H1 (cell line): Measurements from ENCODE around the gene RB1. TPM values are rescaled to one million over a fixed set of nuclear protein-coding genes. Genes with fewer than 3 reads are reported as not detected.

Source experiments
- CTCF ChIA-PET: fragments of 300-600 bp; sonication (Branson Sonifier 250); formaldehyde crosslinking; loops from one replicate; lab custom pipeline; 2021; ENCODE audit not compliant: partially characterized antibody; lab: Charles Lee
- POLR2A ChIA-PET: fragments of 300-600 bp; sonication (Branson Sonifier 250); formaldehyde crosslinking; loops from one replicate; lab custom pipeline; 2021; ENCODE audit warnings: inconsistent platforms; ENCODE audit not compliant: partially characterized antibody; lab: Charles Lee
- DNase-seq, 2 experiments: peaks; one replicate each; pipeline versions ENCODE4 v3.0.0 to v3.0.0-alpha.2; 2010 to 2022; ENCODE audit warnings: low spot score in 2 of 2, low read depth in 1 of 2, mixed read lengths in 1 of 2
- FAIRE-seq: peaks from 2 replicates; lab custom pipeline; 2011; peaks lifted over from hg19 to GRCh38; lab: Jason Lieb, UNC
- H2AFZ ChIP-seq: 2 replicates; pipeline ENCODE4 v1.8.1; 2012; ENCODE audit warnings: low read length, inconsistent platforms
- H2AK5ac ChIP-seq: 2 replicates; pipeline ENCODE4 v1.6.1; 2013; ENCODE audit warnings: low read depth, low read length
- H2BK120ac ChIP-seq: replicated peaks from 2 replicates; pipeline ENCODE3; 2013; ENCODE audit warnings: low read depth, low read length, inconsistent platforms
- H2BK12ac ChIP-seq: 2 replicates; pipeline ENCODE4 v1.6.1; 2013; ENCODE audit warnings: low read depth, low read length
- H2BK15ac ChIP-seq: 2 replicates; pipeline ENCODE4 v1.6.1; 2013; ENCODE audit warnings: low read length
- H2BK20ac ChIP-seq: 2 replicates; pipeline ENCODE4 v1.6.1; 2013; ENCODE audit warnings: low read length
- H2BK5ac ChIP-seq: 2 replicates; pipeline ENCODE4 v1.6.1; 2013; ENCODE audit warnings: low read depth, low read length
- H3K14ac ChIP-seq: 2 replicates; pipeline ENCODE4 v1.6.1; 2013; ENCODE audit warnings: inconsistent platforms; ENCODE audit not compliant: insufficient read length
- H3K18ac ChIP-seq: 2 replicates; pipeline ENCODE4 v1.6.1; 2013; ENCODE audit warnings: low read length; ENCODE audit errors: extremely low read depth
- H3K23ac ChIP-seq: 2 replicates; pipeline ENCODE4 v1.6.1; 2013; ENCODE audit warnings: inconsistent platforms; ENCODE audit not compliant: insufficient read length
- H3K23me2 ChIP-seq: 2 replicates; pipeline ENCODE4 v1.6.1; 2013; ENCODE audit warnings: low read depth, low read length
- H3K27ac ChIP-seq: 2 replicates; pipeline ENCODE4 v1.6.1; 2011; ENCODE audit warnings: low read depth, low read length, inconsistent platforms
- H3K27me3 ChIP-seq, 4 experiments: replicated peaks in 1 of 4; 1 replicate in 1 of 4; 2 replicates in 3 of 4; pipeline versions ENCODE4 v1.6.1 to v1.8.1; 2011 to 2013; ENCODE audit warnings: low read length in 3 of 4, mild to moderate bottlenecking in 3 of 4, inconsistent platforms in 2 of 4, mixed read lengths in 2 of 4, moderate library complexity in 1 of 4; ENCODE audit not compliant: control insufficient read depth in 3 of 4, insufficient read depth in 3 of 4; ENCODE audit errors: extremely low read depth in 1 of 4
- H3K36me3 ChIP-seq, 4 experiments: 2 replicates each; pipeline versions ENCODE4 v1.6.1 to v1.8.1; 2011 to 2013; ENCODE audit warnings: mild to moderate bottlenecking in 4 of 4, low read length in 3 of 4, moderate library complexity in 2 of 4, control low read depth in 1 of 4, inconsistent platforms in 1 of 4; ENCODE audit not compliant: insufficient read depth in 4 of 4, control insufficient read depth in 2 of 4
- H3K4ac ChIP-seq: replicated peaks from 2 replicates; pipeline ENCODE3; 2013; ENCODE audit warnings: low read length, low read depth, mixed read lengths, inconsistent platforms; ENCODE audit not compliant: insufficient read length
- H3K4me1 ChIP-seq, 4 experiments: replicated peaks in 1 of 4; 1 replicate in 1 of 4; 2 replicates in 3 of 4; pipeline versions ENCODE4 v1.6.1 to v1.8.1; 2011 to 2013; ENCODE audit warnings: low read length in 3 of 4, inconsistent platforms in 2 of 4, mixed read lengths in 1 of 4; ENCODE audit not compliant: insufficient read depth in 4 of 4, control insufficient read depth in 3 of 4
- H3K4me2 ChIP-seq, 2 experiments: 2 replicates each; pipeline versions ENCODE4 v1.6.1 to v1.8.1; 2011 to 2013; ENCODE audit warnings: low read depth in 2 of 2, low read length in 2 of 2, control low read depth in 1 of 2, inconsistent platforms in 1 of 2, mild to moderate bottlenecking in 1 of 2; ENCODE audit not compliant: insufficient read depth in 1 of 2
- H3K4me3 ChIP-seq, 4 experiments: fragments of 200-600, 300-600 bp in 1 of 4; sonication (generic), shearing (Covaris generic), sonication (Bioruptor Twin) in 1 of 4; 2 replicates each; pipeline versions ENCODE4 v1.5.1 to v1.8.1; 2011 to 2016; ENCODE audit warnings: low read length in 4 of 4, low read depth in 3 of 4, control low read depth in 2 of 4, inconsistent platforms in 2 of 4, mild to moderate bottlenecking in 2 of 4, mixed read lengths in 1 of 4, moderate library complexity in 1 of 4; ENCODE audit not compliant: insufficient read depth in 2 of 4; ENCODE audit errors: extremely low read depth in 1 of 4
- H3K56ac ChIP-seq: replicated peaks from 2 replicates; pipeline ENCODE3; 2013; ENCODE audit warnings: low read depth, mild to moderate bottlenecking, mixed read lengths, low read length, inconsistent platforms; ENCODE audit not compliant: insufficient read length
- H3K79me1 ChIP-seq: 2 replicates; pipeline ENCODE4 v1.6.1; 2013; ENCODE audit warnings: low read depth, low read length, control low read depth
- H3K79me2 ChIP-seq, 2 experiments: 2 replicates each; pipeline versions ENCODE4 v1.6.1 to v1.8.1; 2012 to 2013; ENCODE audit warnings: low read length in 2 of 2, mild to moderate bottlenecking in 2 of 2, inconsistent platforms in 1 of 2; ENCODE audit not compliant: insufficient read depth in 2 of 2, control insufficient read depth in 1 of 2
- H3K9ac ChIP-seq, 4 experiments: replicated peaks in 1 of 4; 1 replicate in 1 of 4; 2 replicates in 3 of 4; pipeline versions ENCODE4 v1.6.1 to v1.8.1; 2011 to 2013; ENCODE audit warnings: low read depth in 3 of 4, low read length in 3 of 4, control low read depth in 2 of 4, mild to moderate bottlenecking in 2 of 4, moderate library complexity in 2 of 4, inconsistent platforms in 1 of 4; ENCODE audit errors: extremely low read depth in 1 of 4
- H3K9me3 ChIP-seq, 2 experiments: 2 replicates each; pipeline versions ENCODE4 v1.6.1 to v1.8.1; 2012 to 2013; ENCODE audit warnings: mild to moderate bottlenecking in 2 of 2, moderate library complexity in 2 of 2, control low read depth in 1 of 2, inconsistent platforms in 1 of 2, low read depth in 1 of 2, low read length in 1 of 2, mixed read lengths in 1 of 2; ENCODE audit not compliant: insufficient read depth in 2 of 2
- H4K20me1 ChIP-seq, 2 experiments: replicated peaks in 1 of 2; 2 replicates each; pipeline versions ENCODE3 to v1.8.1; 2011 to 2013; ENCODE audit warnings: inconsistent platforms in 2 of 2, low read length in 2 of 2, mild to moderate bottlenecking in 1 of 2; ENCODE audit not compliant: insufficient read depth in 2 of 2, control insufficient read depth in 1 of 2
- H4K5ac ChIP-seq: 2 replicates; pipeline ENCODE4 v1.6.1; 2013; ENCODE audit warnings: low read length, low read depth, mixed read lengths, inconsistent platforms; ENCODE audit not compliant: insufficient read length
- H4K8ac ChIP-seq: 2 replicates; pipeline ENCODE4 v1.8.0; 2013; ENCODE audit warnings: mild to moderate bottlenecking, moderate library complexity, low read length, inconsistent platforms; ENCODE audit not compliant: insufficient read depth; ENCODE audit errors: extremely low read depth
- H4K91ac ChIP-seq: replicated peaks from 2 replicates; pipeline ENCODE3; 2013; ENCODE audit warnings: low read length, mixed read lengths, inconsistent platforms; ENCODE audit not compliant: insufficient read length
- KDM5A ChIP-seq: fragments of 200-600 bp; IDR thresholded peaks from 2 replicates; pipeline ENCODE4 v1.7.1; 2012; ENCODE audit warnings: mild to moderate bottlenecking, low read length, inconsistent platforms, mixed read lengths
- WGBS, 2 experiments: shearing (Covaris generic) in 1 of 2; methylation state at CpG; one replicate each; pipeline versions ENCODE4 v1.1.6 to v1.1.7; 2013 to 2015; ENCODE audit warnings: low lambda C conversion rate in 2 of 2, mixed read lengths in 2 of 2, inconsistent platforms in 1 of 2, low coverage in 1 of 2, missing lambda C conversion rate in 1 of 2; ENCODE audit not compliant: insufficient replicate concordance in 2 of 2, insufficient coverage in 1 of 2, insufficient read length in 1 of 2; ENCODE audit errors: extremely low coverage in 1 of 2, missing lambda C conversion rate in 1 of 2; 5-methylcytosine and 5-hydroxymethylcytosine counted together
- polyA plus RNA-seq, 7 experiments: library from polyadenylated mRNA; depleted of rRNA in 3 of 7; stranded (reverse) in 5 of 7; unstranded in 2 of 7; fragments of >200 nt in 5 of 7; fragments of 200-250 nt in 2 of 7; gene quantifications; 1 replicate in 5 of 7; 2 replicates in 1 of 7; 4 replicates in 1 of 7; pipeline versions ENCODE4 v1.2.1 to v1.2.3, GENCODE V29; 2011 to 2013; ENCODE audit warnings: missing spikeins in 2 of 7, mixed read lengths in 2 of 7
- total RNA-seq: library from RNA; stranded (reverse); fragmentation: NEBNext Ultra II Directional; extraction: Animal tissue kit (Norgen Biotek cat#: 25700); gene quantifications from 2 replicates; pipeline ENCODE4 v1.2.1, GENCODE V29; 2021

The RB1 gene
- total and polyA plus RNA-seq, 2 of the 8 experiments (the other 6 are each of a cell fraction or from before 2014, with no cell fraction given) = 4.1 to 17.5 TPM

DNA sequence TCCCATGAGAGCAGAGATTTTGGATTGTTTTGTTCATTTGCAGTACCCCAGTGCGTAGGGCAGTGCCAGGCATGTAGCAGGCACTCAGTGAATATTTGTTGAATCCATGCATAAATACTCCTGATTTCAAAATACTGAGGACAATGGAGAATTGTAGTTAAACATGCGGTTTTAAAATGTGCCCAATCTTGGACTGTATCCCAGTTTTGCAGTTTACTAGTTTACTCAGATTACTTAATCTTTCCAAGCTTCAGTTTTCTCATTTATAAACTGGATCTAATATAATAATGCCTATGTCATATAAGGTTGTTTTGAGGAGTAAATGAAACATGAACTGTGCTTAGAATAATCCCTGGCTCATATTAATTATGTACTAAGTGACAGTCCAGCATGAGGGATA is 190.3 kb downstream of the RB1 start:
- H3K23me2 ChIP-seq = peaks cover 2% of the 10 kb centered on the region; the same call in 1 of the 2 replicates
- no peak overlapping the region for H3K27ac ChIP-seq
- TF ChIP-seq KDM5A = no peak
- H2AK5ac ChIP-seq = no peak overlapping the region
- H3K4ac ChIP-seq = no peak overlapping the region
- no peak overlapping the region for H3K18ac ChIP-seq
- H4K8ac ChIP-seq = no peak overlapping the region
- no peak overlapping the region for H3K56ac ChIP-seq
- peaks cover 0 to 9% (median 0%) of the 10 kb centered on the region in 4 experiments; a peak in 2 of 8 replicates for H3K36me3 ChIP-seq
- H3K4me1 ChIP-seq = peaks cover 0 to 12% (median 1%) of the 10 kb centered on the region in 4 experiments; a peak in 4 of 7 replicates
- H3K79me1 ChIP-seq = no peaks in the 10 kb centered on the region
- H3K4me3 ChIP-seq = no peak overlapping the region
- no peak overlapping the region for H2BK20ac ChIP-seq
- no peak overlapping the region for H3K9ac ChIP-seq
- H4K5ac ChIP-seq = no peak overlapping the region
- no peak for DNase-seq
- CTCF ChIA-PET = no interaction called here
- no peak overlapping the region for H3K4me2 ChIP-seq
- H4K91ac ChIP-seq = no peak overlapping the region
- H3K27me3 ChIP-seq = no peaks in the 10 kb centered on the region
- 93% methylated on average over 2 of the region's 2 CpGs; no CpG with 5 or more reads in 1 of the 2 experiments for WGBS, 2 experiments
- no peak overlapping the region for H2AFZ ChIP-seq
- H4K20me1 ChIP-seq = no peaks in the 10 kb centered on the region
- H2BK5ac ChIP-seq = no peak overlapping the region
- no peak overlapping the region for H2BK15ac ChIP-seq
- no peak overlapping the region for H2BK12ac ChIP-seq
- no peak overlapping the region for H3K14ac ChIP-seq
- H3K23ac ChIP-seq = no peak overlapping the region
- POLR2A ChIA-PET = no interaction called here
- FAIRE-seq = no peak
- no peak overlapping the region for H2BK120ac ChIP-seq
- no peaks in the 10 kb centered on the region for H3K9me3 ChIP-seq
- H3K79me2 ChIP-seq = no peaks in the 10 kb centered on the region
